IPS DF 4.7 (cell line): Measurements from ENCODE around the gene HDAC5.
"Not testable (repeated sequence)": the region's sequence is repeated elsewhere in the genome, so short reads cannot be mapped to it uniquely, and the experiment has no call there.

Source experiments
- DNase-seq: peaks from one replicate; pipeline ENCODE4 v3.0.0-alpha.2; 2013; ENCODE audit warnings: low spot score; ENCODE audit errors: extremely low read depth

The HDAC5 gene

GRCh38 chr17:44123356-44124117 lies at the start of gene HDAC5:
Gene HDAC5 (minus strand): TSS chr17:44123641. CDS start chr17:44117515, 6,126 bp downstream.
- DNase-seq = no peak

- no peak for DNase-seq
Measured at GRCh38 chr17:44171931-44172455, 48.6 kb upstream of the HDAC5 start.

- DNase-seq = no peak
Measured at GRCh38 chr17:44170499-44171201, 47.2 kb upstream of the HDAC5 start, which contains the start of gene ASB16. Gene ASB16 (plus strand): TSS chr17:44170704. CDS start chr17:44170790, 86 bp downstream.

GRCh38 chr17:44170135-44170498 lies 46.7 kb upstream of the HDAC5 start:
- no peak for DNase-seq

- no peak for DNase-seq
Measured at GRCh38 chr17:44167181-44167861, 43.9 kb upstream of the HDAC5 start.

- no peak for DNase-seq
Measured at GRCh38 chr17:44164476-44164875, 41.0 kb upstream of the HDAC5 start.

- DNase-seq = no peak
Measured at GRCh38 chr17:44159519-44160210, 36.2 kb upstream of the HDAC5 start.

GRCh38 chr17:44155488-44155887 lies 32.0 kb upstream of the HDAC5 start:
- DNase-seq = no peak

- DNase-seq = no peak
Measured at GRCh38 chr17:44152875-44153274, 29.4 kb upstream of the HDAC5 start.

- no peak for DNase-seq
Measured at GRCh38 chr17:44149750-44150329, 26.4 kb upstream of the HDAC5 start.

GRCh38 chr17:44149066-44149465 lies 25.6 kb upstream of the HDAC5 start:
- not testable (repeated sequence) for DNase-seq

- no peak for DNase-seq
Measured at GRCh38 chr17:44147812-44148211, 24.4 kb upstream of the HDAC5 start.

GRCh38 chr17:44146375-44147346 lies 23.2 kb upstream of the HDAC5 start:
- DNase-seq = no peak

- DNase-seq = no peak
Measured at GRCh38 chr17:44144966-44145739, 21.7 kb upstream of the HDAC5 start.

GRCh38 chr17:44143921-44144320 lies 20.5 kb upstream of the HDAC5 start:
- not testable (repeated sequence) for DNase-seq

- no peak for DNase-seq
Measured at GRCh38 chr17:44137891-44138709, 14.7 kb upstream of the HDAC5 start.

- no peak for DNase-seq
Measured at GRCh38 chr17:44134752-44135568, 11.5 kb upstream of the HDAC5 start.
